NCI-H1092 treated with DMSO at 0.1 percent for 48 hours (cell line): ENCODE results near the gene DNAJA2.

Source experiments
- DNase-seq: peaks from one replicate; lab custom pipeline; 2025; lab: John Stamatoyannopoulos, UW

DNAJA2 gene

GRCh38 chr16:46926470-46927225, 46.8 kb downstream of the DNAJA2 start:
- no peak for DNase-seq

- no peak for DNase-seq
Observed at GRCh38 chr16:46924402-46924801, 49.1 kb downstream of the DNAJA2 start.

- DNase-seq, result no peak
Observed at GRCh38 chr16:46923513-46924295, 49.8 kb downstream of the DNAJA2 start.

- DNase-seq, result no peak
Observed at GRCh38 chr16:46922239-46922638, 51.2 kb downstream of the DNAJA2 start.

GRCh38 chr16:46920402-46921068, 52.9 kb downstream of the DNAJA2 start:
- no peak for DNase-seq

- DNase-seq, result no peak
Observed at GRCh38 chr16:46918905-46919792, 54.3 kb downstream of the DNAJA2 start.

GRCh38 chr16:46918400-46918799, 55.1 kb downstream of the DNAJA2 start:
- no peak for DNase-seq

GRCh38 chr16:46916980-46917379, 56.5 kb downstream of the DNAJA2 start:
- DNase-seq, result no peak

GRCh38 chr16:46915483-46916025, 57.9 kb downstream of the DNAJA2 start:
- no peak for DNase-seq

- DNase-seq, result no peak
Observed at GRCh38 chr16:46914556-46915201, 58.8 kb downstream of the DNAJA2 start.

- DNase-seq, result no peak
Observed at GRCh38 chr16:46911650-46912049, 61.8 kb downstream of the DNAJA2 start.

GRCh38 chr16:46911038-46911437, 62.4 kb downstream of the DNAJA2 start:
- no peak for DNase-seq

- peak; percentile 38 for DNase-seq
Observed at GRCh38 chr16:46908540-46909372, 64.7 kb downstream of the DNAJA2 start.

GRCh38 chr16:46907061-46907774, 66.3 kb downstream of the DNAJA2 start:
- no peak for DNase-seq

- no peak for DNase-seq
Observed at GRCh38 chr16:46906360-46907060, 67.0 kb downstream of the DNAJA2 start.
